ENCODE data around the gene SRGN.

The SRGN gene

DNA sequence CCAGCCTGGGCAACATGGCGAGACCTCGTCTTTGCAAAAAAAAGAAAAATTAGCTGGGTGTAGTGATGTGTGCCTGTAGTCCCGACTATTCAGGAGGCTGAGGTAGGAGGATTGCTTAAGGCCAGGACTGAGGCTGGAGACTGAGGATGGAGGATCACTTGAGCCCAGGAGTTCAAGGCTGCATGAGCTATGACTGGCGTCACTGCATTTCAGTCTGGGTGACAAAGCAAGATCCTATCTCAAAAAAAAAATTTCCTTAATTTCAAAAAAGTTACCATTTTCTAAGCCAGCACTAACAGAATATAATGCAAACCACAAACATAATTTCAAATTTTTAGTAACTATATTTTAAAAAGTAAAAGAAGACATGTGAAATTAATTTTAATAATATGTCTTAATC is 13.4 kb upstream of the SRGN start:
- no peak overlapping the region for H3K4me3 ChIP-seq (ENCODE audit: control insufficient read depth, low read depth, low read length)
- no peak for DNase-seq (ENCODE audit: low read depth)
- TF ChIP-seq, protein P1, sequence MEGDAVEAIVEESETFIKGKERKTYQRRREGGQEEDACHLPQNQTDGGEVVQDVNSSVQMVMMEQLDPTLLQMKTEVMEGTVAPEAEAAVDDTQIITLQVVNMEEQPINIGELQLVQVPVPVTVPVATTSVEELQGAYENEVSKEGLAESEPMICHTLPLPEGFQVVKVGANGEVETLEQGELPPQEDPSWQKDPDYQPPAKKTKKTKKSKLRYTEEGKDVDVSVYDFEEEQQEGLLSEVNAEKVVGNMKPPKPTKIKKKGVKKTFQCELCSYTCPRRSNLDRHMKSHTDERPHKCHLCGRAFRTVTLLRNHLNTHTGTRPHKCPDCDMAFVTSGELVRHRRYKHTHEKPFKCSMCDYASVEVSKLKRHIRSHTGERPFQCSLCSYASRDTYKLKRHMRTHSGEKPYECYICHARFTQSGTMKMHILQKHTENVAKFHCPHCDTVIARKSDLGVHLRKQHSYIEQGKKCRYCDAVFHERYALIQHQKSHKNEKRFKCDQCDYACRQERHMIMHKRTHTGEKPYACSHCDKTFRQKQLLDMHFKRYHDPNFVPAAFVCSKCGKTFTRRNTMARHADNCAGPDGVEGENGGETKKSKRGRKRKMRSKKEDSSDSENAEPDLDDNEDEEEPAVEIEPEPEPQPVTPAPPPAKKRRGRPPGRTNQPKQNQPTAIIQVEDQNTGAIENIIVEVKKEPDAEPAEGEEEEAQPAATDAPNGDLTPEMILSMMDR (conservative IDR thresholded peaks at IDR 0.05; ENCODE audit: control insufficient read depth, insufficient read depth, low read depth, low read length), result no peak

DNA sequence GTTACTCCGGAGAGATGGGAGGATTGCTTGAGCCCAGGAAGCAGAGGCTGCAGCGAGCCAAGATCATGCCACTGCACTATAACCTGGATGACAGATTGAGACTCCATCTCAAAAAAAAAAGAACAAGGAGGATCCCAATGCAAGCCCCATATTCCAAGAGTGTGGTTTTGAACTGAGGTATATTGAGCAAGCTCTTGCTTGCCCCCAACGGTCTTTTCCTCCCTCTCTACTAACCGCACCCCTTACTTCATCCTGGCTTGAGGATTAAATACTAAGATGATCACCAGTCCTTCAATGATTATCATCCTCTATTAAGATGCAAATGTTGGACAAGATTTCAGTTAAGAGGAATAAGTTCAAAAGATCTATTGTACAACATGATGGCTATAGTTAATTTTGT is 12.5 kb upstream of the SRGN start:
- TF ChIP-seq, protein P1 (conservative IDR thresholded peaks at IDR 0.05; ENCODE audit: control insufficient read depth, insufficient read depth, low read depth, low read length), result no peak
- H3K4me3 ChIP-seq (ENCODE audit: control insufficient read depth, low read depth, low read length), result no peak overlapping the region
- DNase-seq (ENCODE audit: low read depth), result no peak

DNA sequence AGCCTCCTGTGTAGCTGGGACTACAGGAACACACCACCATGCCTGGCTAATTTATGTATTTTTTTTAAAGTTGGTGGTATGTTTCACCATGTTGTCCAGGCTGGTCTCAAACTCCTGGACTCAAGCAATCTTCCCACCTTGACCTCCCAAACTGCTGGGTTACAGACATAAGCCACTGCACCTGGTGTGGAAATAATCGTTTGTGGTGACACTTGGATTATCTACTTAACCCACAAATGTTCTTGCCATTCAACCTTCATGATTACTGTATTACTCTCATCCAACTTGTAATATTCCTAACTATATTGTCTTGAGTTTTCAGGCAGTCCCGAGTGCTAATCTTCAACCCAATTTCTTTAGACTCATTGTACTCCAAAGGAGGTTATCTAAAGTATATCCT is 9.6 kb upstream of the SRGN start:
- TF ChIP-seq, protein P1 (conservative IDR thresholded peaks at IDR 0.05; ENCODE audit: control insufficient read depth, insufficient read depth, low read depth, low read length), result no peak
- no peak for DNase-seq (ENCODE audit: low read depth)
- H3K4me3 ChIP-seq (ENCODE audit: control insufficient read depth, low read depth, low read length), result no peak overlapping the region

DNA sequence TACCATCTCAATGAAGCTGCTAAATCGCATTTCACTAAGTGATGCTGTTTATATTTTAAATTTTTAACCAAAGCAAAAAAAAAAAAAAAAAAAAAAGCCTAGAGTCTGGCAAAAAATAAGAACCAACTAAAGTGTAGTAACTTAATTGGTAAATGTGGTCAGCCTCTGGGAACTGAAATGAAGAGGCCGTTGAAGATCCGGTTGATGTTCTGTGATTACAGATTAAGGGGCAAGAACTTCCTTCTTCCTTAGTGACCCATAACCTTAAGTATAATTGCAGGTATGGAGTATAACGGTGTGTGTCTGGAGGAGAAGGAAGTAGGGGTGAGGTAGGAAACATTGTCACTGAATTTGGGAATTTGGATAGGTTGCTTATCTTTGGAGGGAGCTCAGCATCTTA is 7.7 kb upstream of the SRGN start:
- no peak overlapping the region for H3K4me3 ChIP-seq (ENCODE audit: control insufficient read depth, low read depth, low read length)
- DNase-seq (ENCODE audit: low read depth), result no peak
- TF ChIP-seq, protein P1 (conservative IDR thresholded peaks at IDR 0.05; ENCODE audit: control insufficient read depth, insufficient read depth, low read depth, low read length), result no peak

DNA sequence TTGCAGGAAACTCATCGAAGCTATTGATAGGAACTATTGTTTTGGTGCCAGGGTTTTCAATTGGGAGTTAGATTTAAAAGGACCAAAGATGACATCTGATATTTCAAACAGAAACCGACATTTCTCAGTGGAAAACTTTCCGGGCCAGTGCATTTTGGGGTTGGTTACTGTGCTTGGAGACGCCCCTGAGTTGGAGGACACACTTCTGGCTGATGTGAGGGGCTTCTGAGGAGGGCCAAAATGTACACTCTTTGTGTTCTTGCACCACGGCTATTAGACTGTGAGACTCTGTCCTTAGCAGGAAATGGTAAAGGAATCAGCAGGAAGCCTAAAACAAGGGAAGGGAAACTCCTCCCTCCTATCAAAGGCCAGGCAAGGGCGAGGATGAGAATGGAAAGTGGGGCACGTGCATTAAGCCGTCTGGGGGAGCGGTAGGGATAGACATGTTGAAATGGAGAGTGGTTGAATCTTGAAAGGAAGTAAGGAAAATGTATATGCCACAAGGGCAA is 1.8 kb upstream of the SRGN start:
- TF ChIP-seq, protein P1 (conservative IDR thresholded peaks at IDR 0.05; ENCODE audit: control insufficient read depth, insufficient read depth, low read depth, low read length), result no peak
- H3K4me3 ChIP-seq (ENCODE audit: control insufficient read depth, low read depth, low read length), result no peak overlapping the region
- peak; percentile 33 for DNase-seq (ENCODE audit: low read depth)

DNA sequence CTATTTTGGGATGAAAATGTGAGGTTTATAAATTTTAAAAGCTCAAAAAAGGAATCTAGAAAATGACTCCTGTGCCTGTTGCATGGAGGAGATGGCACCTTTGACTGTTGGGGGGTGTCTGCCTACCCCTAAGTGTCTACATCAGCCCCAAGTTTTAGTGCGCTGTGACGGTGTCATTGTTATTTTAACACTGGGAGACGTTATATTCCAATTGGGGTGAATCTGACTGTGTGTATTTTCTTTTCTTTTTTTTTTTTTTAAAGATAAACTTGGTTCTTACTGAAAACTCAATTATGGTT is 517 bp downstream of the SRGN start:
- H3K4me3 ChIP-seq (ENCODE audit: control insufficient read depth, low read depth, low read length), result peak overlapping the region; percentile 60
- TF ChIP-seq, protein P1 (conservative IDR thresholded peaks at IDR 0.05; ENCODE audit: control insufficient read depth, insufficient read depth, low read depth, low read length), result no peak

More for the DNA sequence above, 517 bp downstream of the SRGN start:
- DNase-seq (ENCODE audit: low read depth), result no peak
